HK-2 (cell line): ENCODE results near the gene G6PC3.
"Not testable (repeated sequence)": the region's sequence is repeated elsewhere in the genome, so short reads cannot be mapped to it uniquely, and the experiment has no call there.

Experiments
- DNase-seq: peaks from one replicate; pipeline ENCODE4 v3.0.0-alpha.2; 2018; ENCODE audit not compliant: unreplicated experiment

The G6PC3 gene

GRCh38 chr17:44084131-44084538, 13.6 kb downstream of the G6PC3 start:
- DNase-seq, result peak; percentile 37

- DNase-seq, result no peak
Measured at GRCh38 chr17:44084921-44085320, 14.4 kb downstream of the G6PC3 start.

GRCh38 chr17:44085908-44086307, 15.4 kb downstream of the G6PC3 start:
- DNase-seq, result no peak

- peak; percentile 89 for DNase-seq
Measured at GRCh38 chr17:44086364-44087311, 16.1 kb downstream of the G6PC3 start.

- DNase-seq, result no peak
Measured at GRCh38 chr17:44087319-44087718, 16.8 kb downstream of the G6PC3 start.

GRCh38 chr17:44088254-44088653, 17.7 kb downstream of the G6PC3 start:
- no peak for DNase-seq

- no peak for DNase-seq
Measured at GRCh38 chr17:44091200-44091997, 20.9 kb downstream of the G6PC3 start.

- DNase-seq, result no peak
Measured at GRCh38 chr17:44092051-44092450, 21.5 kb downstream of the G6PC3 start.

- no peak for DNase-seq
Measured at GRCh38 chr17:44093231-44093900, 22.8 kb downstream of the G6PC3 start.

- no peak for DNase-seq
Measured at GRCh38 chr17:44094701-44095387, 24.3 kb downstream of the G6PC3 start.

- no peak for DNase-seq
Measured at GRCh38 chr17:44095388-44095646, 24.8 kb downstream of the G6PC3 start.

GRCh38 chr17:44095647-44096496, 25.3 kb downstream of the G6PC3 start:
- DNase-seq, result peak; percentile 91

- peak; percentile 76 for DNase-seq
Measured at GRCh38 chr17:44097110-44097958, 26.8 kb downstream of the G6PC3 start.

- DNase-seq, result not testable (repeated sequence)
Measured at GRCh38 chr17:44101858-44102257, 31.3 kb downstream of the G6PC3 start.

- DNase-seq, result no peak
Measured at GRCh38 chr17:44102849-44103622, 32.5 kb downstream of the G6PC3 start.

- DNase-seq, result no peak
Measured at GRCh38 chr17:44105483-44105882, 34.9 kb downstream of the G6PC3 start.

GRCh38 chr17:44105941-44106340, 35.4 kb downstream of the G6PC3 start:
- DNase-seq, result no peak

- DNase-seq, result no peak
Measured at GRCh38 chr17:44106801-44107200, 36.3 kb downstream of the G6PC3 start.
